ENCODE results near the gene CLMN. TPM values are rescaled to one million over a fixed set of nuclear protein-coding genes. Genes with fewer than 3 reads are reported as not detected.
A peak's percentile ranks its signal among the peaks of the same experiment; 100 is the strongest.

The CLMN gene
- total and polyA plus RNA-seq, 2 of the 8 experiments (the other 6 are each of a cell fraction or from before 2014, with no cell fraction given), result 1.6 to 8.2 TPM

DNA sequence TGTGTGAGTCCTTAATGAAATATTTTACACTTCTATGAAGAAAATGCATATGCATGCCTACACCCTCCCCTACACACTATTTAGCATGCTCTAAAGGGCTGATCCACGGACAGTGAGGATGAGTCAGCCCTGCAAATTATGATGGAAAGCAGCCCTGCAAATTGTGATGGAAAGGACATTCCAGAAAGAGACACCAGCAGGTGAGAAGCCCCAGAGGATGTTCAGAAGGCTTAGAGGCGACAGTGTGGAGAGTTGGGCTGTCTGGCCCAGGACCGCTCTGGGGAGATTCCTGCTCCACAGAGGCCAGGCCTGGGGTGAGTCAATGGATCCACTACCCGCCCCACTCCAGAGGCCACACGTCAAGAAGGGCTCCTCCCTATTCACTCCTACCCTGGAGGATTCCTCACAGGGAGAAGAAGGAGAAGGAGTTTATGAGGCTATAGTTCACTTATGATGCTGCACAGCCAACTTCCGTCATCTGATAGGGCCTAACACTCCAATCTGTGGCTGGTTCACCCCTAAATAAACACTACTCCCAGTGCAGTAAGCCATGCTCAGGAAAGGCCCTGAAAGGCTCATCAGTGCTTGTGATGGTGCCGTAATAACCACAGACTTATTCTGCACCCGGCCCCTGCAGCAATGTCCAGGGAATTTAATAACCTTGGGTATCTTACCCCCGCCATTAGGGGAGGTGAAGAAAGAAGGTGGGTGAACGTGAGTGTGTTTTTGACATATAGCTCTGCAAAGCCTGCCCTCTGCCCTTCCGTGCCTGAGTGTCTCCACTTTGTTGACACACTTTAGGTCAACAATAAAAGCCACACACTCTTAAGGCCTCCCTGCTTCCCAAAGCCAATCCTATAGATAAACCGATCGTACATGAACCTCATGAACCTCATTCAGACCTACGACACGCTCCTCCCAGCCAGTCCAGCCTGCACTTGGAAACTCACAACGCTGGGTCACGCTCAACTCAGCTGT is 46.4 kb downstream of the CLMN start:
- ChIA-PET CTCF (ENCODE audit: partially characterized antibody) (interaction anchor here (1.1 kb wide), 1 partner anchor 11 kb away, joined by 3 read pairs; no protein-coding TSS in a partner anchor), POLR2A (ENCODE audit: partially characterized antibody) (interaction anchor here (1.2 kb wide), 1 partner anchor 12 kb away, joined by 3 read pairs; no protein-coding TSS in a partner anchor)
- H3K23ac ChIP-seq (ENCODE audit: insufficient read length), result no peak overlapping the region
- no peak for DNase-seq (ENCODE audit: low read depth in 1 of 2, low spot score in 2 of 2)
- no peaks in the 10 kb centered on the region for H3K9me3 ChIP-seq (ENCODE audit: insufficient read depth in 2 of 2, low read depth in 1 of 2, low read length in 1 of 2)
- no peak for FAIRE-seq
- no peaks in the 10 kb centered on the region for H3K36me3 ChIP-seq (ENCODE audit: control insufficient read depth in 2 of 4, insufficient read depth in 4 of 4, low read length in 3 of 4)
- no peaks in the 10 kb centered on the region for H3K27me3 ChIP-seq (replicated peaks in 1 of 4; ENCODE audit: control insufficient read depth in 3 of 4, extremely low read depth in 1 of 4, insufficient read depth in 3 of 4, low read length in 3 of 4)
- no peak overlapping the region for H4K8ac ChIP-seq (ENCODE audit: extremely low read depth, insufficient read depth, low read length)
- no peak overlapping the region for H2BK5ac ChIP-seq (ENCODE audit: low read depth, low read length)
- no peak overlapping the region for H3K4ac ChIP-seq (replicated peaks; ENCODE audit: insufficient read length, low read depth, low read length)
- no peak overlapping the region for H3K14ac ChIP-seq (ENCODE audit: insufficient read length)
- H2AK5ac ChIP-seq (ENCODE audit: low read depth, low read length), result no peak overlapping the region
- H2BK120ac ChIP-seq (replicated peaks; ENCODE audit: low read depth, low read length), result no peak overlapping the region
- no peak overlapping the region for H4K5ac ChIP-seq (ENCODE audit: insufficient read length, low read depth, low read length)
- no peak overlapping the region for H3K9ac ChIP-seq (replicated peaks in 1 of 4; ENCODE audit: extremely low read depth in 1 of 4, low read depth in 3 of 4, low read length in 3 of 4)
- H2BK15ac ChIP-seq (ENCODE audit: low read length), result no peak overlapping the region
- H3K23me2 ChIP-seq (ENCODE audit: low read depth, low read length), result no peaks in the 10 kb centered on the region
- no peak overlapping the region for H3K4me3 ChIP-seq (ENCODE audit: extremely low read depth in 1 of 4, insufficient read depth in 2 of 4, low read depth in 3 of 4, low read length in 4 of 4)
- WGBS, 2 experiments (ENCODE audit: extremely low coverage in 1 of 2, insufficient coverage in 1 of 2, insufficient read length in 1 of 2, insufficient replicate concordance in 2 of 2, low coverage in 1 of 2, low lambda C conversion rate in 2 of 2, missing lambda C conversion rate in 1 of 2), result 85% methylated on average over 17 of the region's 17 CpGs; no CpG with 5 or more reads in 1 of the 2 experiments
- 0 out of 2 replicates have a peak overlapping the region, but pooled peaks have one; percentile 64 for H2BK20ac ChIP-seq (ENCODE audit: low read length)
- H3K79me1 ChIP-seq (ENCODE audit: low read depth, low read length), result no peaks in the 10 kb centered on the region
- H2AFZ ChIP-seq (ENCODE audit: low read length), result no peak overlapping the region
- no peak overlapping the region for H3K18ac ChIP-seq (ENCODE audit: extremely low read depth, low read length)
- no peak overlapping the region for H3K27ac ChIP-seq (ENCODE audit: low read depth, low read length)
- H4K20me1 ChIP-seq (replicated peaks in 1 of 2; ENCODE audit: control insufficient read depth in 1 of 2, insufficient read depth in 2 of 2, low read length in 2 of 2), result no peaks in the 10 kb centered on the region
- no peak overlapping the region for H3K4me2 ChIP-seq (ENCODE audit: insufficient read depth in 1 of 2, low read depth in 2 of 2, low read length in 2 of 2)
- H2BK12ac ChIP-seq (ENCODE audit: low read depth, low read length), result no peak overlapping the region
- no peak overlapping the region for H4K91ac ChIP-seq (replicated peaks; ENCODE audit: insufficient read length, low read length)
- no peaks in the 10 kb centered on the region for H3K79me2 ChIP-seq (ENCODE audit: control insufficient read depth in 1 of 2, insufficient read depth in 2 of 2, low read length in 2 of 2)
- H3K4me1 ChIP-seq (replicated peaks in 1 of 4; ENCODE audit: control insufficient read depth in 3 of 4, insufficient read depth in 4 of 4, low read length in 3 of 4), result peaks cover 0 to 4% (median 0%) of the 10 kb centered on the region in 4 experiments; a peak in 2 of 7 replicates
- no peak overlapping the region for H3K56ac ChIP-seq (replicated peaks; ENCODE audit: insufficient read length, low read depth, low read length)
- TF ChIP-seq GTF2F1 (IDR thresholded peaks at IDR 0.05; ENCODE audit: borderline replicate concordance, low read depth, low read length) (no peak), JUND (IDR thresholded peaks at IDR 0.05; ENCODE audit: low read length) (no peak), BCL11A (IDR thresholded peaks at IDR 0.05; ENCODE audit: low read depth in 2 of 2, low read length in 2 of 2) (no peak), EGR1 (IDR thresholded peaks at IDR 0.05; ENCODE audit: borderline replicate concordance, low read depth, low read length) (no peak), NRF1 (IDR thresholded peaks at IDR 0.05; ENCODE audit: low read depth, low read length) (no peak), RNF2 (IDR thresholded peaks at IDR 0.05; ENCODE audit: borderline replicate concordance, low read depth, low read length, missing control alignments, poor library complexity, severe bottlenecking) (no peak), JUN (IDR thresholded peaks at IDR 0.05; ENCODE audit: low read depth, low read length) (no peak)
- TF ChIP-seq, protein P1, sequence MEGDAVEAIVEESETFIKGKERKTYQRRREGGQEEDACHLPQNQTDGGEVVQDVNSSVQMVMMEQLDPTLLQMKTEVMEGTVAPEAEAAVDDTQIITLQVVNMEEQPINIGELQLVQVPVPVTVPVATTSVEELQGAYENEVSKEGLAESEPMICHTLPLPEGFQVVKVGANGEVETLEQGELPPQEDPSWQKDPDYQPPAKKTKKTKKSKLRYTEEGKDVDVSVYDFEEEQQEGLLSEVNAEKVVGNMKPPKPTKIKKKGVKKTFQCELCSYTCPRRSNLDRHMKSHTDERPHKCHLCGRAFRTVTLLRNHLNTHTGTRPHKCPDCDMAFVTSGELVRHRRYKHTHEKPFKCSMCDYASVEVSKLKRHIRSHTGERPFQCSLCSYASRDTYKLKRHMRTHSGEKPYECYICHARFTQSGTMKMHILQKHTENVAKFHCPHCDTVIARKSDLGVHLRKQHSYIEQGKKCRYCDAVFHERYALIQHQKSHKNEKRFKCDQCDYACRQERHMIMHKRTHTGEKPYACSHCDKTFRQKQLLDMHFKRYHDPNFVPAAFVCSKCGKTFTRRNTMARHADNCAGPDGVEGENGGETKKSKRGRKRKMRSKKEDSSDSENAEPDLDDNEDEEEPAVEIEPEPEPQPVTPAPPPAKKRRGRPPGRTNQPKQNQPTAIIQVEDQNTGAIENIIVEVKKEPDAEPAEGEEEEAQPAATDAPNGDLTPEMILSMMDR (IDR thresholded peaks at IDR 0.05; ENCODE audit: control extremely low read depth in 1 of 3, insufficient read depth in 1 of 3, low read depth in 1 of 3, low read length in 3 of 3), result no peak

Measured in H1 (cell line).